Esophagus squamous epithelium (tissue), 4 donors: ENCODE data around the gene ZNF277.

Source experiments
- POLR2A ChIP-seq, 4 donors: fragments of 450-650 bp; IDR thresholded peaks; one replicate each; pipeline ENCODE4 v1.6.1; 2017; ENCODE audit warnings: antibody characterized with exemption in 4 of 4, mild to moderate bottlenecking in 4 of 4, moderate library complexity in 3 of 4
- TF ChIP-seq, protein P1 (sequence below), 6 experiments: fragments of 450-650 bp in 4 of 6; fragments of 200-600 bp in 2 of 6; sonication (generic) in 2 of 6; IDR thresholded peaks; one replicate each; pipeline ENCODE4 v1.5.1; 2016 to 2019; ENCODE audit warnings: antibody characterized with exemption in 6 of 6, mild to moderate bottlenecking in 4 of 6, moderate library complexity in 4 of 6

DNA sequence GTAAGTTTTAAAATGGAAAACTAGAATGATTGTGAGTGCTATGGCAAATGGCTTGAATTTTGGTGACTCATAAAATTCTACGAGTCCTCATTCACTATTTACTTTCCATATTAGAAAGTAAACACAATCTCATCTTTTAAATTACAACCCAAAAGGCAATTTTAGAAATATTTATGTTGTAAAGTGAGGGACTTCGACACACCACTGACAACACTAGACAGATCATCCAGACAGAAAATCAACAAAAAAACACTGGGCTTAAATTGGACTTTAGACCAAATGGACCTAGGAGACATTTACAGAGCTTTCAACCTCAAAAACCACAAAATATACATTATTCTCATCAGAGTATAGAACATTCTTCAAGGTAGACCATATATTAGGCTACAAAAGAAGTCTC is 30.1 kb downstream of the ZNF277 start:
- TF ChIP-seq, protein P1, sequence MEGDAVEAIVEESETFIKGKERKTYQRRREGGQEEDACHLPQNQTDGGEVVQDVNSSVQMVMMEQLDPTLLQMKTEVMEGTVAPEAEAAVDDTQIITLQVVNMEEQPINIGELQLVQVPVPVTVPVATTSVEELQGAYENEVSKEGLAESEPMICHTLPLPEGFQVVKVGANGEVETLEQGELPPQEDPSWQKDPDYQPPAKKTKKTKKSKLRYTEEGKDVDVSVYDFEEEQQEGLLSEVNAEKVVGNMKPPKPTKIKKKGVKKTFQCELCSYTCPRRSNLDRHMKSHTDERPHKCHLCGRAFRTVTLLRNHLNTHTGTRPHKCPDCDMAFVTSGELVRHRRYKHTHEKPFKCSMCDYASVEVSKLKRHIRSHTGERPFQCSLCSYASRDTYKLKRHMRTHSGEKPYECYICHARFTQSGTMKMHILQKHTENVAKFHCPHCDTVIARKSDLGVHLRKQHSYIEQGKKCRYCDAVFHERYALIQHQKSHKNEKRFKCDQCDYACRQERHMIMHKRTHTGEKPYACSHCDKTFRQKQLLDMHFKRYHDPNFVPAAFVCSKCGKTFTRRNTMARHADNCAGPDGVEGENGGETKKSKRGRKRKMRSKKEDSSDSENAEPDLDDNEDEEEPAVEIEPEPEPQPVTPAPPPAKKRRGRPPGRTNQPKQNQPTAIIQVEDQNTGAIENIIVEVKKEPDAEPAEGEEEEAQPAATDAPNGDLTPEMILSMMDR (IDR thresholded peaks at IDR 0.05): no peak
- TF ChIP-seq POLR2A (IDR thresholded peaks at IDR 0.05): no peak
